K562 (cell line): ENCODE results near the gene ERVFRD-1. TPM values are rescaled to one million over a fixed set of nuclear protein-coding genes. Genes with fewer than 3 reads are reported as not detected.

Source experiments
- ATAC-seq: fragments of 200-7000 bp; cut with Tn5 transposase; 3 replicates; pipeline ENCODE4 v1.9.1; 2020; ENCODE audit warnings: moderate library complexity
- BruUV-seq: library from RNA; stranded (reverse); fragments of 400-500 nt; replicated peaks from 2 replicates; lab custom pipeline; 2021; lab: Mats Ljungman, UMichigan
- CTCF ChIA-PET: fragments of 300-600 bp; formaldehyde crosslinking; extraction: SDS; loops from one replicate; lab custom pipeline; 2021; ENCODE audit warnings: low intra/inter-chr PET ratio; lab: Yijun Ruan, JAX
- POLR2A ChIA-PET: fragments of 300-600, 350-650 bp; sonication (Branson Sonifier 250); formaldehyde crosslinking; extraction: SDS; loops from one replicate; lab custom pipeline; 2021; ENCODE audit warnings: antibody characterized with exemption, inconsistent platforms; lab: Yijun Ruan, JAX
- DNase-seq, 4 experiments: peaks; one replicate each; pipeline versions ENCODE4 v3.0.0 to v3.0.0-alpha.2; 2011 to 2018; ENCODE audit warnings: low spot score in 3 of 4, mixed read lengths in 3 of 4; ENCODE audit errors: extremely low read depth in 1 of 4
- FAIRE-seq: peaks from 2 replicates; lab custom pipeline; 2011; peaks lifted over from hg19 to GRCh38; lab: Jason Lieb, UNC
- H2AFZ ChIP-seq: 2 replicates; pipeline ENCODE4 v1.6.0; 2011; ENCODE audit warnings: low read depth, low read length, control low read depth, inconsistent platforms
- H3K27ac ChIP-seq: fragments of 200-600 bp; 3 replicates; pipeline ENCODE4 v1.8.0; 2011; ENCODE audit warnings: low read depth, mild to moderate bottlenecking, control low read depth, inconsistent platforms, low read length, moderate library complexity, mixed read lengths; ENCODE audit errors: extremely low read depth
- H3K27me3 ChIP-seq, 2 experiments: fragments of 300-600 bp in 1 of 2; 2 replicates in 1 of 2; 3 replicates in 1 of 2; pipeline versions ENCODE4 v1.6.0 to v1.8.0; 2011; ENCODE audit warnings: inconsistent platforms in 2 of 2, low read length in 2 of 2, mild to moderate bottlenecking in 1 of 2, mixed read lengths in 1 of 2, moderate library complexity in 1 of 2; ENCODE audit not compliant: control insufficient read depth in 2 of 2, insufficient read depth in 2 of 2
- H3K36me3 ChIP-seq: fragments of 300-600 bp; 3 replicates; pipeline ENCODE4 v1.8.0; 2011; ENCODE audit warnings: mild to moderate bottlenecking, low read length, inconsistent platforms; ENCODE audit not compliant: control insufficient read depth, insufficient read depth
- H3K4me1 ChIP-seq, 2 experiments: fragments of 200-600 bp in 1 of 2; replicated peaks in 1 of 2; 2 replicates in 1 of 2; 3 replicates in 1 of 2; pipeline versions ENCODE4 v1.5.1 to v1.8.0; 2011; ENCODE audit warnings: inconsistent platforms in 2 of 2, low read length in 2 of 2, mild to moderate bottlenecking in 1 of 2, mixed read lengths in 1 of 2, moderate library complexity in 1 of 2; ENCODE audit not compliant: control insufficient read depth in 2 of 2, insufficient read depth in 2 of 2
- H3K4me2 ChIP-seq: 2 replicates; pipeline ENCODE4 v1.6.1; 2011; ENCODE audit warnings: low read length, control low read depth, inconsistent platforms, mixed read lengths; ENCODE audit not compliant: insufficient read depth
- H3K4me3 ChIP-seq: fragments of 200-600 bp; sonication (generic), shearing (Covaris generic); 2 replicates; pipeline ENCODE4 v1.5.1; 2016; ENCODE audit warnings: control low read depth, inconsistent platforms
- H3K79me2 ChIP-seq: fragments of 200-600 bp; 3 replicates; pipeline ENCODE4 v1.8.0; 2011; ENCODE audit warnings: low read length, inconsistent platforms; ENCODE audit not compliant: control insufficient read depth, insufficient read depth
- H3K9ac ChIP-seq, 2 experiments: 2 replicates each; pipeline versions ENCODE4 v1.6.0 to v1.6.1; 2011; ENCODE audit warnings: low read depth in 2 of 2, low read length in 2 of 2, control low read depth in 1 of 2, inconsistent platforms in 1 of 2, mild to moderate bottlenecking in 1 of 2, mixed read lengths in 1 of 2; ENCODE audit not compliant: insufficient read depth in 1 of 2
- H3K9me1 ChIP-seq: one replicate; pipeline ENCODE4 v1.6.0; 2011; ENCODE audit warnings: inconsistent platforms, mild to moderate bottlenecking, low read length, moderate library complexity; ENCODE audit not compliant: control insufficient read depth, insufficient read depth
- H3K9me3 ChIP-seq: replicated peaks from 2 replicates; pipeline ENCODE4 v1.5.1; 2011; ENCODE audit warnings: low read depth, low read length, inconsistent platforms; ENCODE audit not compliant: control insufficient read depth, insufficient read depth
- H4K20me1 ChIP-seq: replicated peaks from 2 replicates; pipeline ENCODE4 v1.6.1; 2011; ENCODE audit warnings: low read length, inconsistent platforms, mixed read lengths; ENCODE audit not compliant: control insufficient read depth, insufficient read depth
- ARID1B ChIP-seq: fragments of 450-650 bp; IDR thresholded peaks from 2 replicates; pipeline ENCODE4 v1.6.1; 2016; ENCODE audit warnings: antibody characterized with exemption, mild to moderate bottlenecking, inconsistent platforms
- CBFA2T3 ChIP-seq: fragments of 450-650 bp; IDR thresholded peaks from 2 replicates; pipeline ENCODE4 v1.6.1; 2017
- CXXC5 ChIP-seq: fragments of 250-450 bp; sonication (Bioruptor Pico); IDR thresholded peaks from 2 replicates; pipeline ENCODE4 v1.8.0; 2022; ENCODE audit warnings: inconsistent platforms, mild to moderate bottlenecking, moderate library complexity
- MTA2 ChIP-seq: fragments of 450-650 bp; IDR thresholded peaks from 2 replicates; pipeline ENCODE4 v1.6.1; 2016; ENCODE audit warnings: low read depth
- MYBL2 ChIP-seq, 2 experiments: fragments of 450-650 bp in 1 of 2; sonication (generic) in 1 of 2; formaldehyde crosslinking in 1 of 2; IDR thresholded peaks; 2 replicates each; pipeline versions ENCODE4 v1.6.1 to v1.8.1; 2017 to 2022; ENCODE audit warnings: borderline replicate concordance in 1 of 2, inconsistent platforms in 1 of 2, low read depth in 1 of 2, mild to moderate bottlenecking in 1 of 2, missing genetic modification reagents in 1 of 2, moderate library complexity in 1 of 2
- TAL1 ChIP-seq: fragments of 450-650 bp; IDR thresholded peaks from 2 replicates; pipeline ENCODE4 v1.6.1; 2016; ENCODE audit warnings: mild to moderate bottlenecking
- TBL1XR1 ChIP-seq, 2 experiments: IDR thresholded peaks; 2 replicates each; pipeline ENCODE4 v1.6.1; 2012; ENCODE audit warnings: improper control_type of control experiment in 2 of 2, low read length in 2 of 2, mild to moderate bottlenecking in 1 of 2
- TCF3 ChIP-seq: sonication (generic); formaldehyde crosslinking; IDR thresholded peaks from 2 replicates; pipeline ENCODE4 v1.4.0; 2020; ENCODE audit warnings: mild to moderate bottlenecking, missing genetic modification reagents
- TCF7L2 ChIP-seq: fragments of 150-350 bp; IDR thresholded peaks from 2 replicates; pipeline ENCODE4 v1.6.1; 2016; ENCODE audit warnings: low read depth, mild to moderate bottlenecking, low read length, moderate library complexity
- TEAD4 ChIP-seq, 2 experiments: sonication (generic) in 1 of 2; formaldehyde crosslinking in 1 of 2; IDR thresholded peaks; 2 replicates each; pipeline versions ENCODE4 v1.6.1 to v1.8.0; 2012 to 2022; ENCODE audit warnings: borderline replicate concordance in 1 of 2, inconsistent platforms in 1 of 2, low read length in 1 of 2, mild to moderate bottlenecking in 1 of 2, missing genetic modification reagents in 1 of 2
- YBX1 ChIP-seq: fragments of 450-650 bp; IDR thresholded peaks from 2 replicates; pipeline ENCODE4 v1.7.1; 2016; ENCODE audit warnings: mild to moderate bottlenecking
- ZKSCAN1 ChIP-seq: fragments of 150-350 bp; IDR thresholded peaks from 2 replicates; pipeline ENCODE4 v1.6.1; 2016; ENCODE audit warnings: low read depth, low read length
- ZNF444 ChIP-seq: fragments of 250-450 bp; sonication (Bioruptor Pico); IDR thresholded peaks from 2 replicates; pipeline ENCODE4 v1.4.0; 2020; ENCODE audit warnings: mild to moderate bottlenecking, moderate library complexity
- WGBS: fragments of 100-300 bp; shearing (Covaris generic); methylation state at CpG from one replicate; pipeline ENCODE4 v1.1.6; 2016; ENCODE audit warnings: low coverage, mixed read lengths; ENCODE audit not compliant: insufficient coverage; ENCODE audit errors: missing lambda C conversion rate; 5-methylcytosine and 5-hydroxymethylcytosine counted together
- in situ Hi-C: fragments of 300-500 bp; cut with MboI; formaldehyde crosslinking; loops from 4 replicates; pipeline ENCODE4 v1.15.0; 2018; ENCODE audit warnings: inconsistent platforms, mixed read lengths
- intact Hi-C: fragments of 100-400 bp; cut with micrococcal nuclease; formaldehyde crosslinking; loops from 2 replicates; pipeline ENCODE4 v1.14.2; 2022
- polyA plus RNA-seq, 8 experiments: library from polyadenylated mRNA; depleted of rRNA in 4 of 8; stranded (reverse) in 5 of 8; unstranded in 3 of 8; fragments of >200 nt; fragmentation: Nextera tagmentation in 2 of 8; fragmentation: Illumina TruSeq in 1 of 8; extraction: Ambion mirVana in 2 of 8; extraction: Trizol in 1 of 8; gene quantifications; 2 replicates each; pipeline versions ENCODE4 v1.2.1 to v1.2.3, GENCODE V29; 2011 to 2014; ENCODE audit warnings: inconsistent platforms in 1 of 8, missing spikeins in 1 of 8
- total RNA-seq, 7 experiments: library from RNA; depleted of rRNA in 6 of 7; stranded (reverse); fragments of >200 nt in 6 of 7; fragmentation: Illumina TruSeq in 2 of 7; extraction: Trizol in 2 of 7; gene quantifications; 2 replicates each; pipeline versions ENCODE4 v1.2.1 to v1.2.3, GENCODE V29; 2011 to 2021; ENCODE audit warnings: low replicate concordance in 1 of 7
- TF ChIP-seq, protein P1 (sequence below): fragments of 450-650 bp; IDR thresholded peaks from one replicate; pipeline ENCODE4 v1.6.1; 2018; ENCODE audit warnings: mild to moderate bottlenecking, moderate library complexity; ENCODE audit not compliant: partially characterized antibody
- TF ChIP-seq, protein P2 (sequence below), 2 experiments: IDR thresholded peaks; 2 replicates each; pipeline ENCODE4 v1.6.1; 2012; ENCODE audit warnings: improper control_type of control experiment in 2 of 2, low read depth in 2 of 2, low read length in 2 of 2, borderline replicate concordance in 1 of 2
- TF ChIP-seq, protein P3 (sequence below): fragments of 250-450 bp; sonication (Bioruptor Pico); IDR thresholded peaks from 2 replicates; pipeline ENCODE4 v1.5.0; 2021

Gene ERVFRD-1
- total and polyA plus RNA-seq, 9 of the 15 experiments (the other 6 are each of a cell fraction or from before 2014, with no cell fraction given): 0.05 to 0.14 (median 0.09) TPM; not detected in 2

DNA sequence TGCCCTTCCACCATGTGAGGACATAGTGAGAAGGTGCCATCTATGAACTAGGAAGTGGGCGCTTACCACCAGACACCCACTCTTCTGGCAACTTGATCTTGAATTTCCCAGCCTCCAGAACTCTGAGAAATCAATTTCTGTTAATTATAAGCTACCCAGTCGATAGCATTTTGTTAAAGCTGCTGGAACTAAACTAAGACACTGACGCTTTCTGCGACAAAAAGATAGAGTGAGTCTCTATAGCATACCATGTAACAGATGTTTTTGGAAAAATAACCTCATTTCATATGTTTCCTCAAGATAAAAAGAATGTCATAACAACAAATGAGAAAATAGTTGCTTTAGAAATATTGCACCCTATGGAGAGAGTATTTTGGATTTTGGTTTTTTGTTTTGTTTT lies 33.3 kb downstream of the ERVFRD-1 start:
- Histone ChIP-seq H3K27me3 (no peaks in the 10 kb centered on the region), H3K9me3 (no peaks in the 10 kb centered on the region), H3K79me2 (no peaks in the 10 kb centered on the region), H3K9me1 (no peaks in the 10 kb centered on the region), H3K4me2 (peak overlapping the region; percentile 26), H2AFZ (peak overlapping the region; percentile 68), H3K4me1 (no peaks in the 10 kb centered on the region; a peak in 1 of 5 replicates), H4K20me1 (no peaks in the 10 kb centered on the region), H3K36me3 (no peaks in the 10 kb centered on the region), H3K9ac (no peak overlapping the region), H3K4me3 (no peak overlapping the region), H3K27ac (no peak overlapping the region)
- no peak for DNase-seq
- BruUV-seq: no TSS peak
- TF ChIP-seq MTA2: 0 out of 2 replicates have a peak, but pooled peaks have one; percentile 12
- TF ChIP-seq CXXC5 (CRISPR knock-in tag): no peak
- TF ChIP-seq, protein P1, sequence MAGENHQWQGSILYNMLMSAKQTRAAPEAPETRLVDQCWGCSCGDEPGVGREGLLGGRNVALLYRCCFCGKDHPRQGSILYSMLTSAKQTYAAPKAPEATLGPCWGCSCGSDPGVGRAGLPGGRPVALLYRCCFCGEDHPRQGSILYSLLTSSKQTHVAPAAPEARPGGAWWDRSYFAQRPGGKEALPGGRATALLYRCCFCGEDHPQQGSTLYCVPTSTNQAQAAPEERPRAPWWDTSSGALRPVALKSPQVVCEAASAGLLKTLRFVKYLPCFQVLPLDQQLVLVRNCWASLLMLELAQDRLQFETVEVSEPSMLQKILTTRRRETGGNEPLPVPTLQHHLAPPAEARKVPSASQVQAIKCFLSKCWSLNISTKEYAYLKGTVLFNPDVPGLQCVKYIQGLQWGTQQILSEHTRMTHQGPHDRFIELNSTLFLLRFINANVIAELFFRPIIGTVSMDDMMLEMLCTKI: no peak
- TF ChIP-seq TCF3: peak; percentile 64
- TF ChIP-seq ARID1B: peak; percentile 45; the same call in 1 of the 2 replicates
- peak; percentile 56 for TF ChIP-seq CBFA2T3
- TF ChIP-seq TBL1XR1 (IDR thresholded peaks at IDR 0.05; ENCODE audit: low read length in 2 of 2): no peak
- TF ChIP-seq TAL1: peak; percentile 52; the same call in 1 of the 2 replicates
- no peak for TF ChIP-seq TCF7L2
- peak; percentile 67 for TF ChIP-seq TEAD4 (IDR thresholded peaks at IDR 0.05; ENCODE audit: low read length)
- no peak for TF ChIP-seq TEAD4 (CRISPR knock-in tag; IDR thresholded peaks at IDR 0.05; ENCODE audit: borderline replicate concordance)
- TF ChIP-seq, protein P2, sequence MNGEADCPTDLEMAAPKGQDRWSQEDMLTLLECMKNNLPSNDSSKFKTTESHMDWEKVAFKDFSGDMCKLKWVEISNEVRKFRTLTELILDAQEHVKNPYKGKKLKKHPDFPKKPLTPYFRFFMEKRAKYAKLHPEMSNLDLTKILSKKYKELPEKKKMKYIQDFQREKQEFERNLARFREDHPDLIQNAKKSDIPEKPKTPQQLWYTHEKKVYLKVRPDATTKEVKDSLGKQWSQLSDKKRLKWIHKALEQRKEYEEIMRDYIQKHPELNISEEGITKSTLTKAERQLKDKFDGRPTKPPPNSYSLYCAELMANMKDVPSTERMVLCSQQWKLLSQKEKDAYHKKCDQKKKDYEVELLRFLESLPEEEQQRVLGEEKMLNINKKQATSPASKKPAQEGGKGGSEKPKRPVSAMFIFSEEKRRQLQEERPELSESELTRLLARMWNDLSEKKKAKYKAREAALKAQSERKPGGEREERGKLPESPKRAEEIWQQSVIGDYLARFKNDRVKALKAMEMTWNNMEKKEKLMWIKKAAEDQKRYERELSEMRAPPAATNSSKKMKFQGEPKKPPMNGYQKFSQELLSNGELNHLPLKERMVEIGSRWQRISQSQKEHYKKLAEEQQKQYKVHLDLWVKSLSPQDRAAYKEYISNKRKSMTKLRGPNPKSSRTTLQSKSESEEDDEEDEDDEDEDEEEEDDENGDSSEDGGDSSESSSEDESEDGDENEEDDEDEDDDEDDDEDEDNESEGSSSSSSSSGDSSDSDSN (IDR thresholded peaks at IDR 0.05; ENCODE audit: borderline replicate concordance in 1 of 2, low read depth in 2 of 2, low read length in 2 of 2): no peak
- TF ChIP-seq ZNF444 (CRISPR knock-in tag): no peak
- TF ChIP-seq YBX1: no peak
- TF ChIP-seq, protein P3, sequence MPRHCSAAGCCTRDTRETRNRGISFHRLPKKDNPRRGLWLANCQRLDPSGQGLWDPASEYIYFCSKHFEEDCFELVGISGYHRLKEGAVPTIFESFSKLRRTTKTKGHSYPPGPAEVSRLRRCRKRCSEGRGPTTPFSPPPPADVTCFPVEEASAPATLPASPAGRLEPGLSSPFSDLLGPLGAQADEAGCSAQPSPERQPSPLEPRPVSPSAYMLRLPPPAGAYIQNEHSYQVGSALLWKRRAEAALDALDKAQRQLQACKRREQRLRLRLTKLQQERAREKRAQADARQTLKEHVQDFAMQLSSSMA (CRISPR knock-in tag): no peak
- TF ChIP-seq ZKSCAN1: no peak
- TF ChIP-seq MYBL2 (IDR thresholded peaks at IDR 0.05; ENCODE audit: low read depth): no peak
- no peak for TF ChIP-seq MYBL2 (CRISPR knock-in tag; IDR thresholded peaks at IDR 0.05; ENCODE audit: borderline replicate concordance)
- intact Hi-C loops: no loop called here
- FAIRE-seq: no peak
- ChIA-PET POLR2A (no interaction called here), CTCF (no interaction called here)
- ATAC-seq: peak; percentile 33
- in situ Hi-C loops: no loop called here
- WGBS: 26% methylated on average over 4 of the region's 4 CpGs
